CD8-positive, alpha-beta memory T cell (primary cell): Measurements from ENCODE around the gene QPCT. TPM values are rescaled to one million over a fixed set of nuclear protein-coding genes. Genes with fewer than 3 reads are reported as not detected.

Experiments
- CTCF ChIA-PET: fragments of 350-600 bp; sonication (Branson Sonifier 250); formaldehyde crosslinking; loops from one replicate; lab custom pipeline; 2021; ENCODE audit warnings: antibody characterized with exemption; lab: Charles Lee
- POLR2A ChIA-PET: fragments of 350-600 bp; sonication (Branson Sonifier 250); formaldehyde crosslinking; loops from one replicate; lab custom pipeline; 2021; ENCODE audit warnings: antibody characterized with exemption; lab: Charles Lee
- DNase-seq, 5 donors: peaks; one replicate each; pipeline versions ENCODE4 v3.0.0 to v3.0.0-alpha.2; 2020 to 2022; ENCODE audit warnings: mixed read lengths in 1 of 5
- H3K27ac ChIP-seq: one replicate; pipeline ENCODE4 v1.7.0; 2013; ENCODE audit warnings: low read depth, mild to moderate bottlenecking, low read length, moderate library complexity
- H3K27me3 ChIP-seq: 2 replicates; pipeline ENCODE4 v1.7.0; 2013; ENCODE audit warnings: low read length, mild to moderate bottlenecking; ENCODE audit not compliant: insufficient read depth, poor library complexity, severe bottlenecking
- H3K36me3 ChIP-seq: 2 replicates; pipeline ENCODE4 v1.7.0; 2013; ENCODE audit warnings: mild to moderate bottlenecking, low read length, moderate library complexity; ENCODE audit not compliant: insufficient read depth
- H3K4me1 ChIP-seq: 2 replicates; pipeline ENCODE4 v1.7.0; 2013; ENCODE audit warnings: mild to moderate bottlenecking, low read length, moderate library complexity; ENCODE audit not compliant: insufficient read depth
- H3K4me3 ChIP-seq: 2 replicates; pipeline ENCODE4 v1.7.0; 2013; ENCODE audit warnings: mild to moderate bottlenecking, low read length
- H3K9me3 ChIP-seq: 2 replicates; pipeline ENCODE4 v1.7.0; 2013; ENCODE audit warnings: mild to moderate bottlenecking, low read length
- H3K27ac Mint-ChIP-seq, 8 donors: one replicate each; pipeline ENCODE4 v1.8.0; 2020 to 2021; ENCODE audit warnings: mixed read lengths in 8 of 8, mild to moderate bottlenecking in 6 of 8, inconsistent platforms in 3 of 8, moderate library complexity in 3 of 8
- H3K27me3 Mint-ChIP-seq, 2 donors: one replicate each; pipeline ENCODE4 v1.8.0; 2020 to 2021; ENCODE audit warnings: mixed read lengths in 2 of 2, mild to moderate bottlenecking in 1 of 2, moderate library complexity in 1 of 2
- H3K36me3 Mint-ChIP-seq, 3 donors: one replicate each; pipeline ENCODE4 v1.8.0; 2020 to 2021; ENCODE audit warnings: mixed read lengths in 3 of 3, inconsistent platforms in 1 of 3, mild to moderate bottlenecking in 1 of 3
- H3K4me1 Mint-ChIP-seq, 3 donors: one replicate each; pipeline ENCODE4 v1.8.0; 2020 to 2021; ENCODE audit warnings: mixed read lengths in 3 of 3, inconsistent platforms in 1 of 3, mild to moderate bottlenecking in 1 of 3
- H3K4me3 Mint-ChIP-seq, 7 donors: one replicate each; pipeline ENCODE4 v1.8.0; 2020 to 2021; ENCODE audit warnings: mixed read lengths in 7 of 7, mild to moderate bottlenecking in 6 of 7, moderate library complexity in 4 of 7, inconsistent platforms in 2 of 7
- H3K9me3 Mint-ChIP-seq, 5 donors: one replicate each; pipeline ENCODE4 v1.8.0; 2020 to 2022; ENCODE audit warnings: mixed read lengths in 5 of 5, mild to moderate bottlenecking in 3 of 5, moderate library complexity in 2 of 5, inconsistent platforms in 1 of 5
- polyA plus RNA-seq: library from polyadenylated mRNA; unstranded; fragments of 300-500 nt; fragmentation: Illumina TruSeq; gene quantifications from one replicate; pipeline ENCODE4 v1.2.3, GENCODE V29; 2021
- total RNA-seq, 2 experiments: library from RNA; stranded (reverse); gene quantifications; one replicate each; pipeline ENCODE4 v1.2.3, GENCODE V29; 2021

Gene QPCT
- total and polyA plus RNA-seq, 3 experiments from 2014 or later, result 0.26 to 4.2 (median 3.9) TPM

- Histone ChIP-seq H3K36me3 (no peaks in the 10 kb centered on the region), H3K4me1 (no peaks in the 10 kb centered on the region), H3K27me3 (no peaks in the 10 kb centered on the region), H3K9me3 (no peaks in the 10 kb centered on the region), H3K27ac (no peak overlapping the region), H3K4me3 (no peak overlapping the region)
- CTCF ChIA-PET, result interaction anchor here (0.6 kb wide), 1 partner anchor 576 kb away, joined by 3 read pairs; no protein-coding TSS in a partner anchor
- Mint-ChIP-seq H3K4me3 (no peak overlapping the region), H3K27ac (no peak overlapping the region), H3K27me3 (peaks cover 0 to 2% of the 10 kb centered on the region in 2 donors), H3K4me1 (peaks cover 30 to 52% (median 51%) of the 10 kb centered on the region in 3 donors), H3K9me3 (no peaks in the 10 kb centered on the region), H3K36me3 (no peaks in the 10 kb centered on the region)
- DNase-seq, result no peak
- POLR2A ChIA-PET, result no interaction called here
These were observed 41.7 kb upstream of the QPCT start for GRCh38 chr2:37302701-37303252.

- H3K36me3 ChIP-seq, result no peaks in the 10 kb centered on the region
- Mint-ChIP-seq H3K4me3 (no peak overlapping the region), H3K4me1 (peaks cover 39 to 58% (median 48%) of the 10 kb centered on the region in 3 donors), H3K27me3 (no peaks in the 10 kb centered on the region), H3K27ac (no peak overlapping the region), H3K36me3 (peaks cover 0 to 2% (median 0%) of the 10 kb centered on the region in 3 donors), H3K9me3 (no peaks in the 10 kb centered on the region)
- no peaks in the 10 kb centered on the region for H3K4me1 ChIP-seq
- H3K4me3 ChIP-seq, result no peak overlapping the region
- no peaks in the 10 kb centered on the region for H3K9me3 ChIP-seq
- DNase-seq, result no peak
- CTCF ChIA-PET, result no interaction called here
- H3K27me3 ChIP-seq, result no peaks in the 10 kb centered on the region
- H3K27ac ChIP-seq, result no peak overlapping the region
- POLR2A ChIA-PET, result no interaction called here
These were observed 38.4 kb upstream of the QPCT start for GRCh38 chr2:37306024-37306423.

- Mint-ChIP-seq H3K4me1 (peaks cover 41 to 57% (median 50%) of the 10 kb centered on the region in 3 donors), H3K27ac (no peak overlapping the region), H3K9me3 (no peaks in the 10 kb centered on the region), H3K36me3 (peaks cover 0 to 2% (median 0%) of the 10 kb centered on the region in 3 donors), H3K4me3 (no peak overlapping the region), H3K27me3 (no peaks in the 10 kb centered on the region)
- Histone ChIP-seq H3K27ac (no peak overlapping the region), H3K4me3 (no peak overlapping the region), H3K27me3 (no peaks in the 10 kb centered on the region), H3K36me3 (no peaks in the 10 kb centered on the region), H3K4me1 (peaks cover 9% of the 10 kb centered on the region), H3K9me3 (no peaks in the 10 kb centered on the region)
- CTCF ChIA-PET, result no interaction called here
- DNase-seq, result no peak
- POLR2A ChIA-PET, result interaction anchor here (0.8 kb wide), 1 partner anchor 151 kb away, joined by 3 read pairs; the partner anchor contains the start of gene EIF2AK2
These were observed 36.9 kb upstream of the QPCT start for GRCh38 chr2:37307500-37307899.

- no peaks in the 10 kb centered on the region for H3K27me3 Mint-ChIP-seq
- no peaks in the 10 kb centered on the region for H3K9me3 Mint-ChIP-seq
- peaks cover 0 to 9% (median 2%) of the 10 kb centered on the region in 3 donors for H3K36me3 Mint-ChIP-seq
- Histone ChIP-seq H3K4me1 (peaks cover 21% of the 10 kb centered on the region), H3K4me3 (no peak overlapping the region), H3K27me3 (no peaks in the 10 kb centered on the region), H3K36me3 (no peaks in the 10 kb centered on the region), H3K27ac (no peak overlapping the region), H3K9me3 (no peaks in the 10 kb centered on the region)
- no peak for DNase-seq
- H3K27ac Mint-ChIP-seq, result no peak overlapping the region
- H3K4me3 Mint-ChIP-seq, result peak overlapping the region in 1 of 7 donors; percentile 10
- POLR2A ChIA-PET, result no interaction called here
- H3K4me1 Mint-ChIP-seq, result peaks cover 60 to 84% (median 83%) of the 10 kb centered on the region in 3 donors
- CTCF ChIA-PET, result interaction anchor here (1.5 kb wide), 1 partner anchor 81 kb away, joined by 3 read pairs; no protein-coding TSS in a partner anchor
These were observed 29.1 kb upstream of the QPCT start for GRCh38 chr2:37315364-37315763.

GRCh38 chr2:37316181-37316580, 28.2 kb upstream of the QPCT start:
- DNase-seq, result no peak
- peaks cover 56 to 80% (median 78%) of the 10 kb centered on the region in 3 donors for H3K4me1 Mint-ChIP-seq
- H3K27me3 Mint-ChIP-seq, result no peaks in the 10 kb centered on the region
- H3K4me1 ChIP-seq, result peaks cover 23% of the 10 kb centered on the region
- POLR2A ChIA-PET, result no interaction called here
- no peaks in the 10 kb centered on the region for H3K9me3 Mint-ChIP-seq
- peaks cover 0 to 9% (median 2%) of the 10 kb centered on the region in 3 donors for H3K36me3 Mint-ChIP-seq
- no peak overlapping the region for H3K4me3 ChIP-seq
- H3K4me3 Mint-ChIP-seq, result no peak overlapping the region
- no peaks in the 10 kb centered on the region for H3K27me3 ChIP-seq
- H3K27ac ChIP-seq, result no peak overlapping the region
- CTCF ChIA-PET, result no interaction called here
- no peaks in the 10 kb centered on the region for H3K9me3 ChIP-seq
- H3K36me3 ChIP-seq, result no peaks in the 10 kb centered on the region
- no peak overlapping the region for H3K27ac Mint-ChIP-seq

- CTCF ChIA-PET, result no interaction called here
- Histone ChIP-seq H3K27ac (no peak overlapping the region), H3K4me3 (no peak overlapping the region), H3K4me1 (peaks cover 22% of the 10 kb centered on the region), H3K9me3 (no peaks in the 10 kb centered on the region), H3K36me3 (no peaks in the 10 kb centered on the region), H3K27me3 (no peaks in the 10 kb centered on the region)
- Mint-ChIP-seq H3K4me1 (peaks cover 62 to 82% (median 81%) of the 10 kb centered on the region in 3 donors), H3K27ac (peak overlapping the region in 1 of 8 donors; percentile 47), H3K9me3 (no peaks in the 10 kb centered on the region), H3K36me3 (peaks cover 0 to 9% (median 2%) of the 10 kb centered on the region in 3 donors), H3K4me3 (no peak overlapping the region), H3K27me3 (no peaks in the 10 kb centered on the region)
- no peak for DNase-seq
- POLR2A ChIA-PET, result no interaction called here
These were observed 26.7 kb upstream of the QPCT start for GRCh38 chr2:37317746-37318145.

- Histone ChIP-seq H3K4me1 (peaks cover 20% of the 10 kb centered on the region), H3K27ac (no peak overlapping the region), H3K36me3 (no peaks in the 10 kb centered on the region), H3K27me3 (no peaks in the 10 kb centered on the region), H3K4me3 (no peak overlapping the region), H3K9me3 (no peaks in the 10 kb centered on the region)
- CTCF ChIA-PET, result no interaction called here
- H3K27ac Mint-ChIP-seq, result no peak overlapping the region
- peaks cover 59 to 82% (median 81%) of the 10 kb centered on the region in 3 donors for H3K4me1 Mint-ChIP-seq
- H3K27me3 Mint-ChIP-seq, result no peaks in the 10 kb centered on the region
- H3K4me3 Mint-ChIP-seq, result no peak overlapping the region
- POLR2A ChIA-PET, result interaction anchor here (0.5 kb wide), 1 partner anchor 55 kb away, joined by 5 read pairs; no protein-coding TSS in a partner anchor
- peaks cover 0 to 9% (median 2%) of the 10 kb centered on the region in 3 donors for H3K36me3 Mint-ChIP-seq
- H3K9me3 Mint-ChIP-seq, result no peaks in the 10 kb centered on the region
- no peak for DNase-seq
These were observed 26.0 kb upstream of the QPCT start for GRCh38 chr2:37318401-37318800.

GRCh38 chr2:37319754-37320609, 24.4 kb upstream of the QPCT start:
- Histone ChIP-seq H3K27me3 (no peaks in the 10 kb centered on the region), H3K4me3 (no peak overlapping the region), H3K4me1 (peaks cover 20% of the 10 kb centered on the region), H3K27ac (no peak overlapping the region), H3K9me3 (no peaks in the 10 kb centered on the region), H3K36me3 (no peaks in the 10 kb centered on the region)
- H3K9me3 Mint-ChIP-seq, result no peaks in the 10 kb centered on the region
- H3K36me3 Mint-ChIP-seq, result peaks cover 0 to 14% (median 0%) of the 10 kb centered on the region in 3 donors
- H3K4me1 Mint-ChIP-seq, result peaks cover 57 to 76% (median 76%) of the 10 kb centered on the region in 3 donors
- no peak overlapping the region for H3K4me3 Mint-ChIP-seq
- no peak for DNase-seq
- ChIA-PET CTCF (no interaction called here), POLR2A (interaction anchor here (0.6 to 0.9 kb wide), 4 partner anchors 70 to 558 kb away, joined by 3 to 6 read pairs (median 4); no protein-coding TSS in a partner anchor)
- H3K27me3 Mint-ChIP-seq, result peaks cover 0 to 5% of the 10 kb centered on the region in 2 donors
- H3K27ac Mint-ChIP-seq, result peak overlapping the region in 1 of 8 donors; percentile 12
